HL-60/S4 (cell line): ENCODE data around the gene SEMA4A.
"Not testable (repeated sequence)": the region's sequence is repeated elsewhere in the genome, so short reads cannot be mapped to it uniquely, and the experiment has no call there.

Experiments used
- in situ Hi-C: fragments of 300-500 bp; cut with MboI; formaldehyde crosslinking; loops from 2 replicates; pipeline ENCODE4 v1.14.3; 2022; ENCODE audit warnings: low sequenced_read_pairs

The SEMA4A gene

GRCh38 chr1:156190265-156190664 lies 36.9 kb downstream of the SEMA4A start:
- in situ Hi-C loops = not testable (repeated sequence)

- in situ Hi-C loops = no loop called here
Measured at GRCh38 chr1:156191292-156191964, 38.0 kb downstream of the SEMA4A start.

GRCh38 chr1:156193208-156193487 lies 39.8 kb downstream of the SEMA4A start:
- in situ Hi-C loops = no loop called here

GRCh38 chr1:156193488-156194299 lies 40.3 kb downstream of the SEMA4A start, which contains the start of gene SLC25A44:
Gene SLC25A44, plus strand, starts transcription at chr1:156194104. Its CDS starts 5,744 bp downstream, at chr1:156199848.
- in situ Hi-C loops = no loop called here

GRCh38 chr1:156194300-156194652 lies 40.9 kb downstream of the SEMA4A start:
- in situ Hi-C loops = no loop called here

GRCh38 chr1:156195853-156196252 lies 42.5 kb downstream of the SEMA4A start:
- in situ Hi-C loops = no loop called here

- in situ Hi-C loops = no loop called here
Measured at GRCh38 chr1:156196445-156196844, 43.1 kb downstream of the SEMA4A start.

- in situ Hi-C loops = no loop called here
Measured at GRCh38 chr1:156198831-156199349, 45.5 kb downstream of the SEMA4A start.

GRCh38 chr1:156200044-156200443 lies 46.7 kb downstream of the SEMA4A start:
- in situ Hi-C loops = no loop called here

GRCh38 chr1:156203331-156203730 lies 49.9 kb downstream of the SEMA4A start:
- in situ Hi-C loops = no loop called here

- in situ Hi-C loops = no loop called here
Measured at GRCh38 chr1:156204686-156205085, 51.3 kb downstream of the SEMA4A start.

- in situ Hi-C loops = no loop called here
Measured at GRCh38 chr1:156211243-156211642, 57.9 kb downstream of the SEMA4A start.

GRCh38 chr1:156212130-156212529 lies 58.7 kb downstream of the SEMA4A start:
- in situ Hi-C loops = no loop called here

- in situ Hi-C loops = no loop called here
Measured at GRCh38 chr1:156212833-156213643, 59.7 kb downstream of the SEMA4A start, which contains the start of gene PMF1. Gene PMF1, plus strand, starts transcription at chr1:156213007. Its CDS starts 9 bp downstream, at chr1:156213016.

- in situ Hi-C loops = no loop called here
Measured at GRCh38 chr1:156213644-156213966, 60.2 kb downstream of the SEMA4A start.

- in situ Hi-C loops = no loop called here
Measured at GRCh38 chr1:156214024-156214748, 60.8 kb downstream of the SEMA4A start.

- in situ Hi-C loops = not testable (repeated sequence)
Measured at GRCh38 chr1:156216361-156217086, 63.1 kb downstream of the SEMA4A start.

GRCh38 chr1:156217871-156218270 lies 64.5 kb downstream of the SEMA4A start:
- in situ Hi-C loops = no loop called here

- in situ Hi-C loops = loop anchor here (5.0 to 10.0 kb wide), 2 partner anchors 73 to 135 kb away; partner anchors contain the start of gene MEX3A
Measured at GRCh38 chr1:156220226-156220625, 66.8 kb downstream of the SEMA4A start.
